Ishikawa (cell line): ENCODE measurements around the gene TNRC6C.

Experiments
- CEBPB ChIP-seq: IDR thresholded peaks from 2 replicates; pipeline ENCODE4 v1.6.1; 2012
- CREB1 ChIP-seq: IDR thresholded peaks from 2 replicates; pipeline ENCODE4 v1.6.1; 2012; ENCODE audit warnings: low read depth
- EP300 ChIP-seq: IDR thresholded peaks from 2 replicates; pipeline ENCODE4 v1.6.1; 2012; ENCODE audit warnings: borderline replicate concordance
- FOXM1 ChIP-seq: IDR thresholded peaks from 2 replicates; pipeline ENCODE4 v1.6.1; 2012; ENCODE audit warnings: low read depth, borderline replicate concordance
- MAX ChIP-seq: IDR thresholded peaks from 2 replicates; pipeline ENCODE4 v1.6.1; 2012
- NFIC ChIP-seq: IDR thresholded peaks from 2 replicates; pipeline ENCODE4 v1.6.1; 2012
- RAD21 ChIP-seq: IDR thresholded peaks from 2 replicates; pipeline ENCODE4 v1.6.1; 2012; ENCODE audit warnings: low read depth
- TAF1 ChIP-seq: IDR thresholded peaks from 2 replicates; pipeline ENCODE4 v1.6.1; 2012; ENCODE audit warnings: low read depth, mild to moderate bottlenecking
- YY1 ChIP-seq: IDR thresholded peaks from 2 replicates; pipeline ENCODE4 v1.6.1; 2012; ENCODE audit warnings: low read depth

GRCh38 chr17:78146471-78146869 lies 188.0 kb downstream of the TNRC6C start:
- TF ChIP-seq FOXM1, result no peak
- no peak for TF ChIP-seq NFIC
- TF ChIP-seq EP300, result no peak
- no peak for TF ChIP-seq RAD21
- TF ChIP-seq CREB1, result no peak
- TF ChIP-seq TAF1, result no peak
- TF ChIP-seq CEBPB, result no peak
- no peak for TF ChIP-seq MAX
- no peak for TF ChIP-seq YY1
